Measurements from ENCODE around the gene SLC23A2.

GRCh38 chr20:4819901-4820300, 181.4 kb downstream of the SLC23A2 start:
- TF ChIP-seq CTCF (IDR thresholded peaks at IDR 0.05; ENCODE audit: low read depth, low read length, poor library complexity, severe bottlenecking) (no peak), EZH2phosphoT487 (IDR thresholded peaks at IDR 0.05; ENCODE audit: borderline replicate concordance, low read length) (no peak)
